ENCODE measurements around the gene RGS7.
A peak's percentile ranks its signal among the peaks of the same experiment; 100 is the strongest.
"Not testable (repeated sequence)": the region's sequence is repeated elsewhere in the genome, so short reads cannot be mapped to it uniquely, and the experiment has no call there.

The RGS7 gene

GRCh38 chr1:240888787-240889048 is 468.3 kb downstream of the RGS7 start:
- no peaks in the 10 kb centered on the region for H3K9me3 ChIP-seq
- H3K4me1 ChIP-seq = no peaks in the 10 kb centered on the region
- no peaks in the 10 kb centered on the region for H3K27me3 ChIP-seq
- DNase-seq = no peak
- no peaks in the 10 kb centered on the region for H3K36me3 ChIP-seq
- TF ChIP-seq, protein P1, sequence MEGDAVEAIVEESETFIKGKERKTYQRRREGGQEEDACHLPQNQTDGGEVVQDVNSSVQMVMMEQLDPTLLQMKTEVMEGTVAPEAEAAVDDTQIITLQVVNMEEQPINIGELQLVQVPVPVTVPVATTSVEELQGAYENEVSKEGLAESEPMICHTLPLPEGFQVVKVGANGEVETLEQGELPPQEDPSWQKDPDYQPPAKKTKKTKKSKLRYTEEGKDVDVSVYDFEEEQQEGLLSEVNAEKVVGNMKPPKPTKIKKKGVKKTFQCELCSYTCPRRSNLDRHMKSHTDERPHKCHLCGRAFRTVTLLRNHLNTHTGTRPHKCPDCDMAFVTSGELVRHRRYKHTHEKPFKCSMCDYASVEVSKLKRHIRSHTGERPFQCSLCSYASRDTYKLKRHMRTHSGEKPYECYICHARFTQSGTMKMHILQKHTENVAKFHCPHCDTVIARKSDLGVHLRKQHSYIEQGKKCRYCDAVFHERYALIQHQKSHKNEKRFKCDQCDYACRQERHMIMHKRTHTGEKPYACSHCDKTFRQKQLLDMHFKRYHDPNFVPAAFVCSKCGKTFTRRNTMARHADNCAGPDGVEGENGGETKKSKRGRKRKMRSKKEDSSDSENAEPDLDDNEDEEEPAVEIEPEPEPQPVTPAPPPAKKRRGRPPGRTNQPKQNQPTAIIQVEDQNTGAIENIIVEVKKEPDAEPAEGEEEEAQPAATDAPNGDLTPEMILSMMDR (IDR thresholded peaks at IDR 0.05; ENCODE audit: low read depth, low read length) = no peak
- H3K4me3 ChIP-seq (ENCODE audit: low read depth, low read length) = no peak overlapping the region

DNA sequence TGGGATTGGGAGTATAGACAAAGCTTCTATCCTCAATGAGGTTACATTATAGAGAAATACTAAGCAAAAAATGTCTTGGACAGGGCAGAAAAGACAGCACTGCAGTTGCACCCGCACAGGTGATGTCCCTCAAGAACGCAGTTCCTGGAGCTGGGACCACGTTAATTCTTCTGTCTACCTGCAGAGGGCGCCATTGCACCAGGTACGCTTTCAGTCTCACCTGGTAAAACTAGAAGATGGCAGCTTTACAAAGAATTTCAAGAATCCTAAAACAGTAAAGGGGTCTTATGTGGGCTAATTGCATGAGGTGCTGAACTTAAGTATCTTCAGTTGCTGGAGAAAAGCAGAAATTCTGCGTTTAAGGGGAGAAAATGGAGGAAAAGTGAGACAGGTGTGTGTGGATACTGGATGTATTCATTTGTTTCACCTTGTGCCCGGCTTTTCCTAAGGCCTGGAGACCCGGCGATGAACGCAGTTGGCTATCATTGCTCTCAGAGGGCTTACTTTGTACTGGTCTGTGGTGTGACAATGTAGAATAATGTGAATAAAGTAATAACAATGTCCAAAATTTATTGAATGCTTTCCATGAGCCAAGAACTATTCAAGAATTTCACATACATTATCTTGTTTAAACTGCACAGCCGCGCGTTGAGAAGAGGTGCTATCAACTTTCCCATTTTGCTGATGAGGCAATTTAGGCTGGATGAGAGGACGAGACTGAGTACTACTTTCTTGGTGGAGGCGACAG is 468.8 kb downstream of the RGS7 start:
- peak; percentile 13 for DNase-seq
- no peaks in the 10 kb centered on the region for H3K4me1 ChIP-seq
- H3K36me3 ChIP-seq = no peaks in the 10 kb centered on the region
- H3K4me3 ChIP-seq (ENCODE audit: low read depth, low read length) = no peak overlapping the region
- TF ChIP-seq, protein P1 (IDR thresholded peaks at IDR 0.05; ENCODE audit: low read depth, low read length) = peak; percentile 66
- H3K9me3 ChIP-seq = no peaks in the 10 kb centered on the region
- no peaks in the 10 kb centered on the region for H3K27me3 ChIP-seq

- H3K36me3 ChIP-seq = no peaks in the 10 kb centered on the region
- no peaks in the 10 kb centered on the region for H3K9me3 ChIP-seq
- no peak for DNase-seq
- no peaks in the 10 kb centered on the region for H3K27me3 ChIP-seq
- H3K4me1 ChIP-seq = no peaks in the 10 kb centered on the region
- H3K4me3 ChIP-seq (ENCODE audit: low read depth, low read length) = no peak overlapping the region
- TF ChIP-seq, protein P1 (IDR thresholded peaks at IDR 0.05; ENCODE audit: low read depth, low read length) = no peak
Measured at GRCh38 chr1:240883490-240883889, 473.5 kb downstream of the RGS7 start.

DNA sequence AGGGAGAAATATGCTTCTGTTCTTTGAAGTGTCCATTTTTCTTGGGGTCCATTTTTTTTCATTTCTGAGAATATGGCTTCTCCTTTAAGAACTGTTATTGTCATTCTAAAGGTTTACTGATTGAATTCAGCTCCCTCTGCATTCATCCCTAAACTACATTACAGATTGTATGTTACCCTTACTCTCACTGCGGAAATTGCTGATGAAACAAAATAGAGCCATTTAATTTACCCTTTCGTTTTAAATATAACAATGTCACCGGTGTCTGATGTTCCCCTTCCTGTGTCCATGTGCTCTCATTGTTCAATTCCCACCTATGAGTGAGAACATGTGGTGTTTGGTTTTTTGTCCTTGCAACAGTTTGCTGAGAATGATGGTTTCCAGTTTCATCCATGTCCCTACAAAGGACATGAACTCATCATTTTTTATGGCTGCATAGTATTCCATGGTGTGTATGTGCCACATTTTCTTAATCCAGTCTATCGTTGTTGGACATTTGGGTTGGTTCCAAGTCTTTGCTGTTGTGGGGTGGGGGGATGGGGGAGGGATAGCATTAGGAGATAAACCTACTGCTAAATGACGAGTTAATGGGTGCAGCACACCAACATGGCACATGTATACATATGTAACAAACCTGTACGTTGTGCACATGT is 474.2 kb downstream of the RGS7 start:
- H3K27me3 ChIP-seq; H3K4me1 ChIP-seq; H3K36me3 ChIP-seq; H3K9me3 ChIP-seq; H3K4me3 ChIP-seq (ENCODE audit: low read depth, low read length); DNase-seq: not testable (repeated sequence)

- DNase-seq = no peak
- no peaks in the 10 kb centered on the region for H3K4me1 ChIP-seq
- TF ChIP-seq, protein P1 (IDR thresholded peaks at IDR 0.05; ENCODE audit: low read depth, low read length) = no peak
- no peaks in the 10 kb centered on the region for H3K36me3 ChIP-seq
- no peaks in the 10 kb centered on the region for H3K9me3 ChIP-seq
- H3K27me3 ChIP-seq = no peaks in the 10 kb centered on the region
- no peak overlapping the region for H3K4me3 ChIP-seq (ENCODE audit: low read depth, low read length)
Measured at GRCh38 chr1:240878631-240879030, 478.4 kb downstream of the RGS7 start.

DNA sequence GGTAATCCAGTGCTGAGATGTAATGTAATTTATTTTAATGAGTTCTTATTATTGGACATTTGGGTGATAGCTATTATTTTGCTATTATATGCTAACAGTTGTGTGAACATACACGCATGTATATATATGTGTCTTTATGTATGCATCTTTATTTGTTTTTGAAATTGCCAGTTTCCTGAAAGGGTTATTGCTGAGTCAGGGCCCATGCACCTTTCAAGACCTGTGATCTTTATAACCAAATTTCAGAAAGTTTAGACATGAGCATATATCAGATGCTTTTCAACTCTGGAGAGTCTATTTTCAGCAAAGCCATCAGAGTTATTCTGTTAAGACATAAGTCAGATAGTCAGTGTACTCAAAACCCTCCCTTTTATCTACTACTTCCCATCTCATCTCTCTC is 479.4 kb downstream of the RGS7 start:
- H3K9me3 ChIP-seq = no peaks in the 10 kb centered on the region
- no peaks in the 10 kb centered on the region for H3K4me1 ChIP-seq
- DNase-seq = no peak
- H3K36me3 ChIP-seq = no peaks in the 10 kb centered on the region
- H3K27me3 ChIP-seq = no peaks in the 10 kb centered on the region
- H3K4me3 ChIP-seq (ENCODE audit: low read depth, low read length) = no peak overlapping the region
- TF ChIP-seq, protein P1 (IDR thresholded peaks at IDR 0.05; ENCODE audit: low read depth, low read length) = no peak
